Midbrain (tissue), 1 donor: ENCODE results near the gene RTBDN.
"Not testable (repeated sequence)": the region's sequence is repeated elsewhere in the genome, so short reads cannot be mapped to it uniquely, and the experiment has no call there.

Experiments used
- DNase-seq: peaks from one replicate; lab custom pipeline; 2025; lab: John Stamatoyannopoulos, UW

The RTBDN gene

DNA sequence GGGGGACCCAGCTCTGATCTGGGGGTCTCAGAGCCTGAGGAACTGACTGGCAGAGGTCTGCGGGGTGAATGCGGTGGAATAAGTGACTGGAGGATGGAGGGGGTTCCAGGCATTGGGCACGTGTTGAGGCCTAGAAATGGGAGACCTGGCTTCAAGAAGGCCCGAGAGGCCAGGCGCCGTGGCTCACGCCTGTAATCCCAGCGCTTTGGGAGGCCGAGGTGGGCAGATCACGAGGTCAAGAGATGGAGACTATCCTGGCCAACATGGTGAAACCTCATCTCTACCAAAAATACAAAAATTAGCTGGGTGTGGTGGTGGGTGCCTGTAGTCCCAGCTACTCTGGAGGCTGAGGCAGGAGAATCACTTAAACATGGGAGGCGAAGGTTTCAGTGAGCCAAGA is 16.6 kb downstream of the RTBDN start:
- not testable (repeated sequence) for DNase-seq

DNA sequence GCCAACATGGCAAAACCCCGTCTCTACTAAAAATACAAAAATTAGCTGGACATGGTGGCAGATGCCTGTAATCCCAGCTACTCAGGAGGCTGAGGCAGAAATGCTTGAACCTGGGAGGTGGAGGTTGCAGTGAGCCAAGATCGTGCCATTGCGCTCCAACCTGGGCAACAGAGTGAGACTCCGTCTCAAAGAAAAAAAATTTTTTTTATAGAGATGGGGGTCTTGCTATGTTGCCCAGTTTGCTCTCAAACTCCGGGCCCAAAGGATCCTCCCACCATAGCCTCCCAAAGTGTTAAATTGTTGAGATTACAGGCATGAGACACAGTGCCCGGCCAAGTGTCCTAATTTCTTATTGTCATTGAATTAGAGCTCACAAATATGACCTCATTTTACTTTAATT is 17.2 kb downstream of the RTBDN start:
- DNase-seq, result not testable (repeated sequence)

DNA sequence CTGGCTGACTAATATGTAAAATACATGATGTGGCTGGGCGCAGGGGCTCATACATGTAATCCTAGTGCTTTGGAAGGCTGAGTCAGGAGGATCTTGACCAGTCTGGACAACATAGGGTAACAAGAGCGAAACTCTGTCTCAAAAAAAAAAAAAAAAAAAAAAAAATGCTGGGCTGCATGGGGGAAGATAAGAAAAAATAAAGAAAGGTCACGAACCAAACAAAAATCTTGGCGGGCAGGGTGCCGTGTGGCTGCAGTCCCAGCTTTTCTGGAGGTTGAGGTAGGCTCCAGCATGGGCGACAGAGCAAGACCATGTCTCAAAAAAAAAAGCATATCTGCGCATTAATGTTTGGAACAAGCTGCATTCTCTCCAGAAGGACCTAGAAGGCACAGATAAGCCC is 19.3 kb downstream of the RTBDN start:
- no peak for DNase-seq

DNA sequence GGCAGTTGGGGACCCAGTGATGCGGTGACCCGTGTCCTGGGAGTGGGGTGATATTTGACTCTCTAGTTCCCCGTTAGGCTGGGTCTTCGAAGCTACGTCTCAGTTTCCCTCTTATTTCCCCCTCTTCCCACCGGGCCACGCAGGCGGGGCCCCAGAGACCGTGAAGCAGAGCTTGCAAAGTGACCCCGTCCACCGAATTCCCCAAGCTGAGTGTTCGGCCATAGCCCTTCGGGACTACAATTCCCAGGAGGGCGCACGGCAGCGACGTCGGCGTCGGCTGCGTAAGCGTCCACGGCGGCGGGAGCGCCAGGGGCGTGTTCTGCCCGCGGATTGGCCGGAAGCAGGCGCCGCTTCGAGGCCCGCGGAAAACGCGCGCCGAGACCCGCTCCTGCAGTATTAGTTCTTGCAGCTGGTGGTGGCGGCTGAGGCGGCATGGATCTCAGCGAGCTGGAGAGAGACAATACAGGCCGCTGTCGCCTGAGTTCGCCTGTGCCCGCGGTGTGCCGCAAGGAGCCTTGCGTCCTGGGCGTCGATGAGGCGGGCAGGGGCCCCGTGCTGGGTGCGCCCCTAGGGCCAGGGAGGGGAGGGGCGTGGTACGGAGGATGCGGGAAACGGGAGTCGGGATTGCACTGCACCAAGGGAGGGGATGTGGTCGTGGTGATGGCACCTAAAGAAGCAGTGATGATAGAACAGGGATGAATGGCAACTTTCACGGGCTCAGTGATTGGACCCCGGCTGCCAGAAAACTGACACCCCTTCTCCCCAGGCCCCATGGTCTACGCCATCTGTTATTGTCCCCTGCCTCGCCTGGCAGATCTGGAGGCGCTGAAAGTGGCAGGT is 27.9 kb downstream of the RTBDN start, which contains the start of gene RNASEH2A:
Gene RNASEH2A, plus strand, starts transcription at position 343 of the 840 bp plus-strand sequence. Its CDS starts 90 bp downstream, at position 433.
- peak; percentile 92 for DNase-seq

DNA sequence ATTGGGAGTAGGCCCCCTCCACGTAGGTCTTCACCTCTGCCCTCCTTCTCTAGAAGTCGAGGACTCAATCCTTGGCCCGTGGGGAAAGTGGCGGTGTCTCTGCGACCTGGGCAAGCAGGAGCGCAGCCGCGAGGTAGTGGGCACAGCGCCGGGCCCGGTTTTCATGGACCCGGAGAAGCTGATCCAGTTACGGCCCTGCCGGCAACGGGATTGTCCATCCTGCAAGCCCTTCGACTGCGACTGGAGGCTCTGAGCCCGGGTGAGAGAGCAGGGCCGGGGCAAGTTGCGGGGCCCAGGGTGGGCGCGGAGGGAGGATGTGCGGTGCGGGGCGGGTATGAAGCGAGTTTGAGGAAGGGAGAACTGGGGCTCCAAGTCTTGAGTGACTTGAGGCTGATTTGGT is 30.3 kb downstream of the RTBDN start:
- DNase-seq, result no peak

DNA sequence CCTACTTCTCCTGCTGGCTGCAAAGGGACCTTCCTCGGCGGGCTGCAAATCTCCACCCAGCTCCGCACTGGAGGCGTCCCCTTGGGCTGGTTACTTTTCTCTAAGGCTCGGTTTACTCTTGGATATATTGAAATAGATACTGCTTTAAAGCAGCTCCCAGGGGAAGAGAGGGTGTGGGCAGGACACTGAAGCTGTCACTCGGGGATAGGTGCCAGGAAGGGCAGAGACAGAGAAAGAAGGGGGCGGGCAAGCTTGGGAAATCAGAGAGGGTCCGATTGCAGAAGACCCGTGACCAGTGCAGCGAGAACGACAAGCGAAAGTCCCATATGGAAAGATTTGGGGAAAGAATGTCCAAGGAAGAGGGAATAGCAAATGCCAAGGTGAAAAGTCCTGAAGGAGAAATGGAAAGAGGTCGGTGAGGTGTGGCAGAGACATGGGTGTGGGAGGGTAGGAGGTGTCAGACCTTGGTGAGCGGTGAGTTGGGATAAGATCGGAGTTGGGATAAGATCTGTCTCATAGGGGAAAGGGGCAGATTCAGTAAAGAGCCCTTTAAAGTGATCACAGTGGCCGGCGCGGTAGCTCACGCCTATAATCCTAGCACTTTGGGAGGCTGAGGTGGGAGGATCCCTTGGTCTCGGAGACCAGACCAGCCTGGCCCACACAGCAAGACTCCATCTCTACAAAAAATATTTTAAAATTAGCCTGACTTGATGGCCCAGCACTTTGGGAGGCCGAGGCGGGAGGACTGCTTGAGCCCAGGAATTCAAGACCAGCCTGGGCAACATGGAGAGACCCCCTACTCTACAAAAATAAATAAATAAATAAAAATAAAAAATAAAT is 31.9 kb downstream of the RTBDN start:
- no peak for DNase-seq

DNA sequence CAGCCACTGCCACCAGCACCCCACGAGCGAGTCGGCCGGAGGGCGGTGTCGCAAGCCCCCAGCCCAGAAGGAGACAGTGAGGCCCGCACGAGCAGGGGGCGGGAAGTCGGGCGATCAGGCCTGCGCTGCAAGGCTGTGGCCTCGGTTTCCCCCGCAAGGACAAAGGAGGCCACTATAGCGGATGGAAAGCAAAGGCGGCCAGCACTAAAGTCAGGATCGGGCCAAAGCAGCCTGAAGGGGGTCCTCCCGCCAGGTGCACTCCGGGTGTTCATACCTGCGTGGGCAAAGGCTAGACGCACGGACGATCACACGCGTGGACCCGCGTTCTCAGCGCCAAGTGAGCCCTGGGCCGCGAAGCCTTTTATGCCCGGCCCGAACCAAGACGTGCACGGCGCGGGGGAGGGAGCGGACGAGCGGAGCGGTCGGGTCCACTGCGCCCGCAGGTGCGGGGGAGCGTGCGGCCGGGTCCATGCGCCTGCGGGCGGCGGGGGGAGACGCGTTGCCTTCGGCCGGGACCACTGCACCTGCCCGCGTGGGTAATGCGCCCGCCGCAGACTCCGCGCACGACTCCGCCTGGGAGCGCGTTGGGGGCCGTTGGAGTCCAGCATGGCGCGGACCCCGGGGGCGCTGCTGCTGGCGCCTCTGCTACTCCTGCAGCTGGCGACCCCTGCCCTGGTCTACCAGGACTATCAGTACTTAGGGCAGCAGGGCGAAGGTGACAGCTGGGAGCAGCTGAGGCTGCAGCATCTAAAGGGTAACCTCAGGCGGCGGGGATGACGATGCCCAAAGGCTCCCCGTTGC is 32.7 kb downstream of the RTBDN start, which contains the start of the genes PRDX2 and THSD8:
Gene PRDX2, minus strand, starts transcription at position 335 of the 801 bp plus-strand sequence. CDS start 539 bp downstream, outside the sequence.
Gene THSD8, plus strand, starts transcription at position 604 of the 801 bp plus-strand sequence. Its CDS starts 3 bp downstream, at position 607.
- DNase-seq, result peak; percentile 85

DNA sequence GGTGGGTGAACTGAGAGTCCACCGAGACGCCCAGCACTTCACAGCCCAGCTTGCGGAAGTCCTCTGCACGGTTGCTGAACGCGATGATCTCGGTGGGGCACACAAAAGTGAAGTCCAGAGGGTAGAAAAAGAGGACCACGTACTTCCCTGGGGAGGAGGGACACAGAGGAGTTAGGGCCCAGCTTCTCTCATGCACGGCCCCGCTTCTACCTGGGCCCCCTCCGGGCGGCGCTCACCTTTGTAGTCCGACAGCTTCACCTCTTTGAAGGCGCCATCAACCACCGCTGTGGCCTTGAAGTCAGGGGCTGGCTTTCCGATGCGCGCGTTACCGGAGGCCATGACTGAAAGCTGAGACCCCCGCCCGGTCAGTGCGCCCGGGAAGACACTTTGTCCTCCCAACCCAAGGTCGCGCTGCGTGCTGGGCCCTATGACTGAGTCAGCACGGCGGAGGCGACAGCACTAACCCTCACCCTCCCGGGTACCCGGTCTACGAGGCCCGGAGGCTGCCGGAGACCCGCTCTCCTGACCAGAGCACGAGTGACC is 33.4 kb downstream of the RTBDN start:
- DNase-seq, result no peak

DNA sequence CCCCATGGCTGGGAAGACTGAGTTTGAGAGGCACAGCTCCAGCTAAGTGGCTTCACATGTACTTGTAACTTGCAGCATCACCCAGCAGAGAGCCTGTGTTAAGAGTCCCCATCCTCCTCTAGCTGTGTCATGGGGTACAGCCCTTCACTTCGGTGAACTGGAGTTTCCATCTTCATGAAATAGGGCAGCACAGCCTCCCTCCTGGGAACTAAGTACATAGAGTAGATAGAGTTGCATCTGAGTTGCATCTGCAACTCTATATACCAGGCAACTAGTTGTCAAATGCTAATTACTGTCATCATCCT is 34.0 kb downstream of the RTBDN start:
- DNase-seq, result no peak

DNA sequence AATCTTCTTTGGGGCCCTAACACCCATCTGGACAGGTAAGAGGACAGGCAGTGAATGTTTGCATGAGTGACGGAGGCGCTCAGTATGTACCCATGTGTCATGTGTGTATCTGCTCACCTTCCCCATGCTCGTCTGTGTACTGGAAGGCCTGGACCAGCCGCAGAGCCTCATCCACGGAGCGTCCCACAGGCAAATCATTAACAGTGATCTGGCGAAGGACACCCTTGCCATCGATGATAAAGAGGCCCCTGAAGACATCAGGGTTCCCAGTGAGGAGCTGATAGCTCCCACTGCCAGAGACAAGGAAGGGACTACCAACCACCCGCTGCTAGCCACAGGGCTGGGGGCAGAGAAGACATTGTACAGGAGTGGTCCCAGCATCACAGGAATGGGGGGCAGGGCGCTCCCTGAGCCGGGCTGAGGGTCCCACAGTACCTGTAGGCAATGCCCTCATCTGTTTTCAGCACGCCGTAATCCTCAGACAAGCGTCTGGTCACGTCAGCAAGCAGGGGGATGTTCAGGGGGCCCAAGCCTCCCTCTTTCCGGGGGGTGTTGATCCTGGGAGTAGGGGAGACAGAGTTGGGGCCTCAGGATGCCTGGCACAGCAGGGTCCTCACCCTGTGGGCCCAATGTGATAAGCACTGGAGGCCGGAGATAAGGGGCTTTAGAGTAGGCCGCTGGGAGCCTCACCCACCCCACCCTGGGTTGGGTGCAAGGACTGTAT is 34.5 kb downstream of the RTBDN start:
- DNase-seq, result no peak

DNA sequence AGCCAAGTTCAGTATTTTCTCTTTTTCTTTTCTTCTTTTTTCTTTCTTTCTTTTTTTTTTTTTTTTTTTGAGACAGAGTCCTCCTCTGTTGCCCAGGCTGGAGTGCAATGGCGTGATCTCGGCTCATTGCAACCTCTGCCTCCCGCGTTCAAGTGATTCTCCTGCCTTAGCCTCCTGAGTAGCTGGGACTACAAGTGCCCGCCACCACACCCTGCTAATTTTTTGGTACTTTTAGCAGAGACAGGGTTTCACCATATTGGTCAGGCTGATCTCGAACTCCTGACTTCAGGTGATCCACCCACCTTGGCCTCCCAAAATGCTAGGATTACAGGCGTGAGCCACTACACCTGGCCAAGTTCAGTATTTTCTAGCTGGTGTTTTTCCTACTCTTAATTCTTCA is 36.8 kb downstream of the RTBDN start:
- DNase-seq, result not testable (repeated sequence)

DNA sequence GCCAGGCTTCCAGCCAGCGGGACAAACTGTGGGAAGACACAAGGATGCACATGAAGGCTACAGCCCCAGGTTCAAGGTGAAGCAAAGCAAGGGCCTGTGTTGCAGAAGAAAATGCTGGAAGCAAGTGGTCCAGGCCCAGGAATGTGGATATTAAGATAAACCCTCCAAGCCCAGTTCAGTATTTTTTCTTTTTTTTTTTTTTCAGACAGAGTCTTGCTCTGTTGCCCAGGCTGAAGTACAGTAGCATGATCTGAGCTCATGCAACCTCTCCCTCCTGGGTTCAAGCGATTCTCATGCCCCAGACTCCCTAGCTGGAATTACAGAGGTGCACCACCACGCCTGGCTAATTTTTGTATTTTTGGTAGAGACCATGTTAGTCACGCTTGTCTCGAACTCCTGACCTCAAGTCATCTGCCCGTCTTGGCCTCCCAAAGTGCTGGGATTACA is 37.2 kb downstream of the RTBDN start:
- DNase-seq, result no peak

DNA sequence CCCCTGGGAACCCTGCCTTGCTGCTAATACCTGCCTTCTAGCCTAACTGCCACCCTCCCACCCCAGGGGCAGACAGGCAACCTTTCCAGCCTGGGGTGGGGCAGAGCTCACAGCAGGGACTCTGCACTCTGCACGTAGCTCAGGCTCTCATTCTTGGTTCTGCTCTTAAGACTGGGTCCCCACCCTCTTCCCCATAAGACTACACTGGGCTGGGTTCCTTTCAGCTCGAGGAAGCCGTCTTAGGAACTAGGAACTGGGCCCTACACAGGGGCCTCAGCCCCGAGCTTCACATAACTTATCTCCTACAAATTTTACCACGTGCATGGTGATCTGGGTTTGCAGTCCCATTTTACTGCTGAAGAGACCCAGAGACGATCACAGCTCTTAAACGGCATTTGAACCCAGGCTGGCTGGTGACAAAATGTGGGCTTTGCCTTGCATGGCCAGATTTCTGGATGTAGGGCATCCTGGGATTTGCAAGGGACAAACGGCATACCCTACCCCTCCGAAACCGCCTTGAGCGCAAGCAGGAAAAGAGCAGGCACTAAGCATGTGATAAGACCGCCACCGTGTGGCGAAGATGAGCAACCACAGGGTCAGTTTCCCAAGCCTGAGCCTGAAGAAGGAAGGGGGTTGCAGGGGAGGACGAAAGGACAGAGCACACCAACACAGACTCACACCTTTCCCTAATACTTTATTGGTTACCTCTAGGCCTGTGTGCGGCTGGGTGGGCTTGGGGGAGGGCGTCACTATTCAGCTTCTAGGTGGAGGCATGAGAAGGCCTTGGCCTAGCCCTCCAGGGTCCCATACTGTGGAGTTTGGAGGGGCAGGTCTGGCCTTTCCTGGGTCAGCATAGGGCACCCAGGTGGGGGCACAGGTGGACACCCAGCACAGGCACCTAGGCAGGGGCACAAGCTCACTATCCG is 38.0 kb downstream of the RTBDN start:
- peak; percentile 85 for DNase-seq

DNA sequence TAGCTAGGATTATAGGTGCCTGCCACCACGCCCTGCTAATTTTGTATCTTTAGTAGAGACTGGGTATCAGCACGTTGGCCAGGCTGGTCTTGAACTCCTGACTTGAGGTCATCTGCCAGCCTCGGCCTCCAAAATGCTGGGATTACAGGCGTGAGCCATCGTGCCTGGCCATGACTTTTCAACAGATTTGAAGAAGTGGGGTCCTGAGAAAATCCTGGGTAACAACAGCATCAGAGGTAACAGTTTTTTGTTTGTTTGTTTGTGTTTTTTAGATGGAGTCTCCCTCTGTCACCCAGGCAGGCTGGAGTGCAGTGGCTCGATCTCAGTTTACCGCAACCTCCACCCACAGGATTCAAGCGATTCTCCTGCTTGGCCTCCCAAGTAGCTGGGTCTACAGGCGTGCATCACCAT is 39.4 kb downstream of the RTBDN start:
- DNase-seq, result no peak

DNA sequence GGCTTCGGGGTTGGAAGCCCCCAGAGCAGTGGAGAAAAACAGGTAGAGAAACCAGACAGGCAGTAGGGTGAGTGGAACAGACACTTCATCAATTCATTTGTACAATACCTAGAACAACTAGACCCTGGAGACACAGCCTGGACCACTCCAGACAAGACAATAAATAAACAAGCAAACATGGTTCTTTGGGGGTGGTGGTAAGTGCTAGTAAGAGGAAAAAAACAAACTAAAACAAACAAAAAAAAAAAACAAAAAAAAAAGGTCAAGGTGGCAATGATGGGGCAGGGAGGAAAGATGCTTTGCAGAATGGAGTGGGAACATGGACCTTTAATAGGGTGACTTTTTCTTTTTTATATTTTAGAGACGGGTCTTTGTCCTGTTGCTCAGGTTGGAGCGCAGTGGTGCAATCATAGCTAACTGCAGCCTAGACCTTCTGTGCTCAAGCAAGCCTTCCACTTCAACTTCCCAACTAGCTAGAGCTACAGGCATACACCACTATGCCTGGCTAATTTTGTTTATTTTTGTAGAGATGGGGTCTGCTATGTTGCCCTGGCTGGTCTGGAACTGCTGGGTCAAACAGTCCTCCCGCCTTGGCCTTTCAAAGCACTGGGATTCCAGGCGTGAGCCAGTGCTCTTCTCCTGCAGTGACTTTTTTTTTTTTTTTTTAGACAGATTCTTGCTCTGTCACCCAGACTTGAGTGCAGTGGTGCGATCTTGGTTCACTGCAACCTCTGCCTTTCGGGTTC is 40.0 kb downstream of the RTBDN start:
- DNase-seq, result no peak

DNA sequence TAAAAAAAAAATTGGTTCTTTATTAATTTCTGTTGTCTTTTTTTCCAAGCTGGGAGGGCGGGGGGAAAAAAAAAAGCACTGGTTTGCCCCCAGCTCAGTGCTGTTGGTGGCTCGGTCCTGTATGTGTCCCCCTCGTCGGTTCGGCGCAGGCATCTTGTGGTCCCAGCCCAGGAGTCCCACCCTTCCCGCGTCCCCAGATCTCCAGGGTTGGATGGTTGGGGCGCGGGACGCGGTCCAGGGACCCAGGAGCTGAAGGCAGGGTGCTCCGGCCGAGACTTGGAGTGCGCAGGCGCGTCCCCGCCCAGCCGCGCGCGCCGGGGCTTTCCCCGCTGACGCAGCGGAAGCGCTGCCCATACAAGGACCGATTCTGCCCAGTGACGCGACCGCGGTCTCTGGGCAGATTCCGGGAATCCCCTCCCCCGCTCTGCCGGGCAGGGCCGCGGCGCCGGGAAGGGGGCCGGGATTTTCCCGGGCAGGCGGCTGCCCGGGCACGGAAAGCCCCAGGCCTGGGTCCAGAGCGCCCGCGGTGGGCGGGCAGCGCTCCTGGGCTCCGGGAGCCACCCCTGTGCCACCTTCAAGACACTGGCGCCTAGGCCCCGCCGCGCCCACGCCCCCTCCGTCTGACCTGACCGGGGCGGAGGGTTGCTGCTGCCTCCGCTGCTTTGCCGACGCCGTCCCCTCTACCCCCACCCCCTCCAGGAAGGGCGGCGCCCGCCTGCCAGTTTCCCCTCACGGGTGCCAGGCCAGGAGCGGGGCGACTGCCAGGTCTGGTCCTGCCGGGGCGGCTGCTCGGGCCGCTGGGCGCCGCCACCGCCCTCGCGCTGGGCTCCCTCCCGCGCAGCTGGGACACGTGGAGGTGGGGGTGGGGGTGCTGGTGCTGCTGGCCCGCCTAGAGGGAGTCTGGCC is 40.8 kb downstream of the RTBDN start:
- DNase-seq, result peak; percentile 94

DNA sequence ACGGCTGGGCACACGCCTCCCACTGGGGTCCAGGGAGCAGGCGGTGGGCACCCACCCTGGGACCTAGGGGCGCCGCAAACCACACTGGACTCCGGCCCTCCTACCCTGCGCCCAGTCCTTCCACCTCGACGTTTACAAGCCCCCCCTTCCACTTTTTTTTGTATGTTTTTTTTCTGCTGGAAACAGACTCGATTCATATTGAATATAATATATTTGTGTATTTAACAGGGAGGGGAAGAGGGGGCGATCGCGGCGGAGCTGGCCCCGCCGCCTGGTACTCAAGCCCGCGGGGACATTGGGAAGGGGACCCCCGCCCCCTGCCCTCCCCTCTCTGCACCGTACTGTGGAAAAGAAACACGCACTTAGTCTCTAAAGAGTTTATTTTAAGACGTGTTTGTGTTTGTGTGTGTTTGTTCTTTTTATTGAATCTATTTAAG is 41.5 kb downstream of the RTBDN start:
- DNase-seq, result no peak
